ENCODE measurements around the gene SMTNL1. TPM values are rescaled to one million over a fixed set of nuclear protein-coding genes. Genes with fewer than 3 reads are reported as not detected.

The SMTNL1 gene
- total RNA-seq, 4 donors from 2014 or later: not detected

GRCh38 chr11:57541169-57541568, 3.8 kb downstream of the SMTNL1 start:
- Histone ChIP-seq H3K27me3 (no peaks in the 10 kb centered on the region), H3K27ac (no peak overlapping the region), H3K9me3 (no peaks in the 10 kb centered on the region), H3K4me1 (no peaks in the 10 kb centered on the region), H3K36me3 (no peaks in the 10 kb centered on the region), H3K4me3 (no peak overlapping the region)
- in situ Hi-C loops (cut with MboI; ENCODE audit: low pct_ligation_motif_present in 1 of 4, low pct_unique_long_range_greater_than_20kb in 1 of 4, low sequenced_read_pairs in 3 of 4): no loop called here
- no peak for DNase-seq
- 85% methylated on average over 5 of the region's 5 CpGs; no CpG with 5 or more reads in 1 of the 2 donors for WGBS, 2 donors (ENCODE audit: low coverage in 1 of 2)
- TF ChIP-seq CTCF (IDR thresholded peaks at IDR 0.05) (no peak), EP300 (IDR thresholded peaks at IDR 0.05; ENCODE audit: low read depth) (no peak), POLR2A (IDR thresholded peaks at IDR 0.05) (no peak)
- intact Hi-C loops (cut with DNase I; ENCODE audit: low total_unique reads): no loop called here

GRCh38 chr11:57542582-57542981, 5.2 kb downstream of the SMTNL1 start:
- 72% methylated on average over 4 of the region's 4 CpGs; no CpG with 5 or more reads in 1 of the 2 donors for WGBS, 2 donors (ENCODE audit: low coverage in 1 of 2)
- in situ Hi-C loops (cut with MboI; ENCODE audit: low pct_ligation_motif_present in 1 of 4, low pct_unique_long_range_greater_than_20kb in 1 of 4, low sequenced_read_pairs in 3 of 4): no loop called here
- H3K9me3 ChIP-seq: no peaks in the 10 kb centered on the region
- DNase-seq: no peak
- no peaks in the 10 kb centered on the region for H3K36me3 ChIP-seq
- no peak overlapping the region for H3K4me3 ChIP-seq
- intact Hi-C loops (cut with DNase I; ENCODE audit: low total_unique reads): no loop called here
- TF ChIP-seq POLR2A (IDR thresholded peaks at IDR 0.05): no peak
- no peak for TF ChIP-seq CTCF (IDR thresholded peaks at IDR 0.05)
- no peak for TF ChIP-seq POLR2AphosphoS5 (IDR thresholded peaks at IDR 0.05)
- no peak for TF ChIP-seq EP300 (IDR thresholded peaks at IDR 0.05; ENCODE audit: low read depth)
- no peaks in the 10 kb centered on the region for H3K4me1 ChIP-seq
- H3K27me3 ChIP-seq: no peaks in the 10 kb centered on the region
- no peak overlapping the region for H3K27ac ChIP-seq

GRCh38 chr11:57543593-57543992, 6.2 kb downstream of the SMTNL1 start:
- in situ Hi-C loops (cut with MboI; ENCODE audit: low pct_ligation_motif_present in 1 of 4, low pct_unique_long_range_greater_than_20kb in 1 of 4, low sequenced_read_pairs in 3 of 4) (no loop called here), intact Hi-C loops (cut with DNase I; ENCODE audit: low total_unique reads) (no loop called here)
- DNase-seq: no peak
- 50% methylated on average over 6 of the region's 6 CpGs; no CpG with 5 or more reads in 1 of the 2 donors for WGBS, 2 donors (ENCODE audit: low coverage in 1 of 2)
- H3K9me3 ChIP-seq: no peaks in the 10 kb centered on the region
- H3K27me3 ChIP-seq: no peaks in the 10 kb centered on the region
- H3K4me1 ChIP-seq: no peaks in the 10 kb centered on the region
- H3K4me3 ChIP-seq: no peak overlapping the region
- H3K36me3 ChIP-seq: no peaks in the 10 kb centered on the region
- no peak overlapping the region for H3K27ac ChIP-seq
- TF ChIP-seq CTCF (IDR thresholded peaks at IDR 0.05): no peak
- TF ChIP-seq EP300 (IDR thresholded peaks at IDR 0.05; ENCODE audit: low read depth): no peak
- no peak for TF ChIP-seq POLR2AphosphoS5 (IDR thresholded peaks at IDR 0.05)
- no peak for TF ChIP-seq POLR2A (IDR thresholded peaks at IDR 0.05)

GRCh38 chr11:57544566-57544965, 7.2 kb downstream of the SMTNL1 start:
- H3K27ac ChIP-seq: no peak overlapping the region
- no peak for DNase-seq
- H3K9me3 ChIP-seq: no peaks in the 10 kb centered on the region
- H3K27me3 ChIP-seq: no peaks in the 10 kb centered on the region
- intact Hi-C loops (cut with DNase I; ENCODE audit: low total_unique reads) (no loop called here), in situ Hi-C loops (cut with MboI; ENCODE audit: low pct_ligation_motif_present in 1 of 4, low pct_unique_long_range_greater_than_20kb in 1 of 4, low sequenced_read_pairs in 3 of 4) (no loop called here)
- H3K4me3 ChIP-seq: no peak overlapping the region
- no peaks in the 10 kb centered on the region for H3K36me3 ChIP-seq
- 91 to 92% methylated on average over 5 to 6 of the region's 6 CpGs for WGBS, 2 donors (ENCODE audit: low coverage in 1 of 2)
- H3K4me1 ChIP-seq: no peaks in the 10 kb centered on the region
- TF ChIP-seq CTCF (IDR thresholded peaks at IDR 0.05) (no peak), POLR2AphosphoS5 (IDR thresholded peaks at IDR 0.05) (no peak), POLR2A (IDR thresholded peaks at IDR 0.05) (no peak)
